ENCODE results near the gene MAGEF1.
"Not testable (repeated sequence)": the region's sequence is repeated elsewhere in the genome, so short reads cannot be mapped to it uniquely, and the experiment has no call there.

Gene MAGEF1

DNA sequence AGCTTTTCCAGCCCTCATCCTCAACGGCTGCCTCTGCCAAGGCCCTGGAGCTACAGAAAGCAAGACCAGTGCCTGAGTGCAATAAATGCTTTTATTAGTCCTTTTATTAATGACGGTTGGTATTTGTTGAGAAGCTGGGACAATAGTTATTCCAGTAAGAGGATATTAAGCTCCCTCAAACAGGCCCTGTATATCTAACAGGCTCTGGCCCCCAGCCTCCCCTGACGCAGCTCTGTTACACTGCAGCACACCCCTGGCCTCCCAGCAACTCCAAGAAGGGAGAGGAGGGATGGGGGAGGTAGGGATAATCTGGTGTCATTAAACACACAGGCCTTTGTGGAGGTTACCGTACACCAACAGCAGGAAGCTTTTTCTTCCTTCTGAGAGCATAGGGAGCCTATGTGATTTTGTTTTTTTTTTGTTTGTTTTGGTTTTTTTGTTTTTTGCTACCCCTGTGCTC lies 30.8 kb upstream of the MAGEF1 start:
- no peak for DNase-seq (ENCODE audit: low read depth in 2 of 2)

DNA sequence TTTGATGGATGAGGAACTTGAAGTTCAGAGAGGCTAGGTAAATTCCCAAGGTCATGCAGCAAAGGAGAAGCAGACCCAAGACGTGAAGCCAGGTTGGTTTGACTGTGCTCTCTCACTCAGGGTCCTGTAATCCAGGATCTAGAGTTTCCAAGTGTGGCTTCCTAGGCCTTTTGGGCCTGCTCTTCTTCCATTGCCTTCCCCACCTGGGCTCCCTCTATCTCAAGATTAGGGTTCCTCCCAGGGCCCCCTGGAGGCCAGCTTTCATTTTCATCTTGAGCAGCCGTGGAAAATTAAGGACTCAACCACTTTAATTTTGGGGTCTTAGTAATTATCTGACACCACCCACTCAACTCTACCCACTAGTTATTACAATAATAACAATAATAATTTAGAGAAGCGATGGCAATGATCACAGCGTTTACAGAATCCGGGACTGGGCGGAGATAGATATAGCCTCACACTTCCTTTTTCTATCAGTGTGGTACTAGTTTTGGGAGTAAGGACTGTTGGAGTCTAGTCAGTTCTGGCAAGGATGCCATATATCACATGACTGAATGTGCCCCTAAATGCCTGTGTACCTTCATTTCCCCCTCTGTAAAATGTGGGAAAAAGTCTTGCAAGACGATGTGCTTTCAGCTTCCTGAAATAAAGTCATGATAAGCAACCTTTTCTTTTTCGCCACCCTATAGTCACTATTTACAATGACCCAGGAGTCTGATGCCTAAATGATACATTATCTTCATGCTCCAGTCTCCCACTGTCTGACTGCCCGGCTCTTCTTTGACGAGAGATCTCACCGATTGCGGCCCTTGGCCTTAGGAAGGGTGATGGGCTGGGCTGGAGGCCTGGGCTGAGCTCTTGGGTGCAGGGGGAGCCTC lies 30.2 kb upstream of the MAGEF1 start:
- no peak for DNase-seq (ENCODE audit: low read depth in 2 of 2)

- no peak for DNase-seq (ENCODE audit: low read depth in 2 of 2)
These were observed 29.3 kb upstream of the MAGEF1 start for GRCh38 chr3:184741259-184741556.

- peak in 1 of 2 donors; percentile 6 for DNase-seq (ENCODE audit: low read depth in 2 of 2)
These were observed 28.8 kb upstream of the MAGEF1 start for GRCh38 chr3:184740509-184741258.

GRCh38 chr3:184739594-184740505 lies 28.0 kb upstream of the MAGEF1 start:
- no peak for DNase-seq (ENCODE audit: low read depth in 2 of 2)

DNA sequence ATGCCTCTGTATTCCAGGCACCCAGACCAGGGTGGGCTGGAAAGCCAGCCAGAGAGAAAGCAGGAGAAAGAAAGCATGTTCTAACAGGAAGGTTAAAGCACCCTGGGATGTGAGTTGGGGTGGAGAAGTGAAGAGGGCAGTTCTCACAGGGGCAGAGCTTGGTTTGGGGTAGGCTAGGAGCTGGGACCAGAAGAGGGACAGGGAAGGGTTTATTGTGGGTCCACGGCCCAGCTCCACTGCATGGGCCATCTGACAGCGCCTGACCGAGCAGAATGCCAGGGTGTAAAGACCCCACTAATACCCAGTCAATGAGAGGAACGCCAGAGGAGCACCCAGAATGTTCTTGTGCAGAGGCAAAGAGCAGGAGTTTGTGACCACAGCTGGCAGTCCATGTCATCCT lies 27.1 kb upstream of the MAGEF1 start:
- DNase-seq (ENCODE audit: low read depth in 2 of 2), result no peak

DNA sequence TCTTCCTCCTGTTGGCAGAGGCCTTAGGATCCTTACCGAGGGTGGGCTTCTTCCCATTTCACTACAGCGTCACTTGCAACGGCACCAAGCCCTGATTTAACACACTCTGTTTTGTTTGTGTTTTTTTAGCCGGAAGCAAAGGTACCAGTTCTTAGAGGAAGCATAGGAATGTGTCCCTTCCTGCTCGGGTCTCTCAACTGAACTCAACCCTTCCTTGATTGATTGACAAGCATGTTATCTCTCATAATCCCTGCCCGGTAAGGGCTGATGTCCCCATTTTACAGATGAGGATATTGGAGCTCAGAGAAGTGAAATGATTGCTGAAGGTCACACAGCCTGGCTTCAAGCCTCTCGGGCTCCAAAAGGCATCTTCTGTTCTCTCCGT lies 26.6 kb upstream of the MAGEF1 start:
- no peak for DNase-seq (ENCODE audit: low read depth in 2 of 2)

DNA sequence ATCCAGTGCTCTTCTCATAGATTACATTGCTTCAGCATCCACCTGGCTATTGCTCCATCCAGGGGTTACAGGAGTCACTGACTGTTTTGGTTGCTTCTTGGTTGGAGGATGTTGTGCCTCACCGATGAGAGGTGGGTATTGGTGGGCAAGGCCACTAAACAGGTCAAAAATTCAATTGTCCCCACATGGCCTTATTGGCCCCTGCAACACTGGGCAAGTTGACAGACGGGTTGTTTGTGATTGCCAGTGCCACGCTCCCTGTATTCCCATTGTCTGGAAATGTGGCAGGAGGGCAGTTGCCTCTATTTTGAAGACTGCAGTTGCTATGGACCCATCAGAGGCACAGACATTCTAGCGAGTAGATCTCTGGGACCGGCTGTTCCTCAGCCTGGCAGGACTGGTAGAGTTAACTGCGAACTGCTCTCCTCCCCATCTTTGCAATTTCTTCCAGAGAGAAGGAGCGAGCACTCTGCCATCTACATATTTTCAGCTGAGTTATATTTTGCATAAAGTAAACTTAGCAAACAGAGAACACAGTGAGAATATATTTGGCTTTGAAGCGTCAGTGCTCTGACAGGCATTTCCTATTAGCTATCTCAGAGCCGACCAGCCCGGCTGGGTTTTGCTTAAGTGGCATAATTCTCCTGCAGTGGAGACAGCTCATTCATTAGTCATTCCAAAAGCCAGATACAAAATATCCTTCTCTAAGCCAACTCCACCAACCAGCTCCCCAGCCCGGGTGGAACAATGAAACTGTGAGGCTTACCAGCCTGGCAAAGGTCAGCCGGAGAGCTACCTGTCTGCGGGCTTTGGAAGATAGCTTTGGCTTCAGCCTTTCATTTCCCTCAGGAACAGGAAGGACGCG lies 26.0 kb upstream of the MAGEF1 start:
- no peak for DNase-seq (ENCODE audit: low read depth in 2 of 2)

- DNase-seq (ENCODE audit: low read depth in 2 of 2), result no peak
These were observed 25.2 kb upstream of the MAGEF1 start for GRCh38 chr3:184737063-184737462.

- DNase-seq (ENCODE audit: low read depth in 2 of 2), result no peak
These were observed 23.2 kb upstream of the MAGEF1 start for GRCh38 chr3:184734903-184735701.

GRCh38 chr3:184733971-184734608 lies 22.2 kb upstream of the MAGEF1 start:
- DNase-seq (ENCODE audit: low read depth in 2 of 2), result no peak

GRCh38 chr3:184733181-184733580 lies 21.3 kb upstream of the MAGEF1 start:
- DNase-seq (ENCODE audit: low read depth in 2 of 2), result no peak

GRCh38 chr3:184731786-184732537 lies 20.1 kb upstream of the MAGEF1 start:
- DNase-seq (ENCODE audit: low read depth in 2 of 2), result no peak

DNA sequence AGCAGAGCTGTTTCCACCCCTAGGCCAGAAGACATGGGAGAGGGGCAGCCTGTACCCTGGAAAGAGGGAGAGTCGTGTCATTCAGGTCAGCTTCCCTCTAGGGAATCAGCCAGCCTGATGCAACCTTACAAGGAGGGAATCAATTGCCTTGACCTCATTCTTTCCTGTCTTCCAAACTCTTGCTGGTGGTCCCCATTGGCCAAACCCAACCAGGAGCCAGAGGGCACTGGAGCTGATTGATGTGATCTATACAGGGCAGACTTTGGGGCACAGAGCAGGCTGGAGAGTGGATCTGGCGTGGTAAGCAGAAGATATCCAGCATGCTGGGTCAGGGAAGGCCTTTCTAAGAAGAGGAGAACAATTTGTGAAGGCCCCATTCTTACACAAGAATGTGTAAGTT lies 19.1 kb upstream of the MAGEF1 start:
- DNase-seq (ENCODE audit: low read depth in 2 of 2), result no peak

DNA sequence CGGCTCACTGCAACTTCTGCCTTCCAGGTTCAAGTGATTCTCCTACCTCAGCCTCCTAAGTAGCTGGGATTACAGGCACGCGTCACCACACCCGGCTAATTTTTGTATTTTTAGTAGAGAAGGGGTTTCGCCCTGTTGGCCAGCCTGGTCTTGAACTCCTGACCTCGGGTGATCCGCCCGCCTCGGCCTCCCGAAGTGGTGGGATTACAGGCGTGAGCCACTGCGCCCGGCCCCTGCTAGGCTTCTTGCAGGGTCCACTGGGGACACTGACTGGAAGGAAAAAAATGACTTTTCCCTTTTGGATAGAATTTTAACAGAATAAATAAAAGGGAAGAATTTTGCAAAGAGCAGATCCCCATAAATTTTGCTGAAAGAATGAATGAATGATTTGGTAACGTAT lies 17.3 kb upstream of the MAGEF1 start:
- DNase-seq (ENCODE audit: low read depth in 2 of 2), result not testable (repeated sequence)

DNA sequence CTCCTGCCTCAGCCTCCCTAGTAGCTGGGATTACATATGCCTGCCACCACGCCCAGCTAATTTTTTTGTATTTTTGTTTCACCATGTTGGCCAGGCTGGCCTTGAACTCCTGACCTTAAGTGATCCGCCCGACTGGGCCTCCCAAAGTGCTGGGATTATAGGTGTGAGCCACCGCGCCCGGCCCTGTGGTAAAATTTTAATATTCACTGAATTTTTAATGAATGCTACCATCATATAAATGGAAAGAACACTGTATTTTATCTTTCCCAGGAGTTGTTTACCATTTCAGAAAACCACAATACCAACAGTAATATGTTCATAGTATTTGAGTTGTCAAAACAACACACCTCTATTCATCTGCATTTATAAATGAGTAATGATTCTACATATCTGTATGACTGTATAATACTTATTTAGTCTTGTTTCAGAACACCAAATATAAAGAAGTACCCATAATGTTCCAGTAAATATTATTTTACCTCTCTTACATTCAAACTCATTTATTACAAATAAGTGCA lies 16.2 kb upstream of the MAGEF1 start:
- DNase-seq (ENCODE audit: low read depth in 2 of 2), result no peak

DNA sequence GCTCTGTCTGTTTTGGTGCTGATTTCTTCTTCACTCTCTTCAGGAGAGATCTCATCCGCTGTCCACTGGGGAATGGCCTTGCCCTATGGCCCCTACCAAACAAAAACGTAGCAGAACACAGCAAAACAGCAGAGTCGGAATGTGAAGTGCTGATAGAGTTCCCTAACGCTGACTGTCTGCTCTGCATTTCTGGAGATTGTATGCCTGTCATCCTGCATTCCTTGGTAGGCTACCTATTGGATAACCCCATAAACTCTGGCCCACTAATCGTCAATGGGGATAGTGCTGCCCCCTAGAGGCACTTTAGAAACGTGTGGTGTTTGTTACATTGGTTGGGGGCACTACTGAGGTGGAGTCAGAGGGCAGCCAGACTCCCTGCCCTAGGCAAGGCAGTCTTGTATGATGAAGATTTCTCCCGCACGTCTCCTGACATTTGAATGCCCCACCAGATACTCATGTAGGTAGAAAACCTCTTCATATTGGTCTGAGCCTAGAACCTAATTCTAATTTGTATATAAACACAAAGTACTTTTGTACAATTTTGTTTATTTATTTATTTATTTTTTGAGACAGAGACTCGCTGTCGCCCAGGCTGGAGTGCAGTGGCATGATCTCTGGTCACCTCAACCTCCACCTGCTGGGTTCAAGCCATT lies 15.6 kb upstream of the MAGEF1 start:
- no peak for DNase-seq (ENCODE audit: low read depth in 2 of 2)

DNA sequence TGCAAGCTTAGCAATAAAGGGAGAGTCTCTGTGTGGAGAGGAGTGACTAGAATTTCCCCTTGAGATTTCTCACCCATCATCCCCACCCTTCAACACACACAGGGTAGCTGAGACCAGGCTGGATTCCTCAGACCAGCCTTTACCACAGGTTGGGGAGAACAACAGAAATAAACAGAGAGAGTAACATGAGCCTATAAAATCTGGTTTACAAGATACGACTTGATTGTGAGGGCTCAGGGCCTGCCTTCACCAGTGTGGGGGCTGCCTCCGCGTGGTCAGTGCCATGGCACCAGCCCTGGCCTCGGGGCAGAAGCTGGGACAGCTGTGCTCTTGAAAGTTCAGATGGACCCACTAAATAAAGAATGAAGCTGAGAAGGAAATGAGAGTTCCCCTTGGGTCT lies 14.6 kb upstream of the MAGEF1 start:
- no peak for DNase-seq (ENCODE audit: low read depth in 2 of 2)
